Mesenchymal stem cell (in vitro differentiated cells and primary cell): ENCODE data around the gene MPC2.

ENCODE experiments used
- DNase-seq: peaks from one replicate; pipeline ENCODE4 v3.0.0-alpha.2; 2013
- H2AFZ ChIP-seq: one replicate; pipeline ENCODE4 v1.6.1; 2013; ENCODE audit warnings: low read depth, mild to moderate bottlenecking, control low read depth, inconsistent platforms, low read length, moderate library complexity
- H2AK5ac ChIP-seq: 2 replicates; pipeline ENCODE4 v1.6.1; 2013; ENCODE audit warnings: low read length, moderate library complexity, mild to moderate bottlenecking, inconsistent platforms; ENCODE audit not compliant: severe bottlenecking
- H2BK120ac ChIP-seq: one replicate; pipeline ENCODE4 v1.6.1; 2013; ENCODE audit warnings: low read depth, mild to moderate bottlenecking, inconsistent platforms, low read length, moderate library complexity
- H2BK12ac ChIP-seq, 2 experiments: one replicate each; pipeline ENCODE4 v1.6.1; 2013; ENCODE audit warnings: inconsistent platforms in 2 of 2, low read length in 2 of 2, mild to moderate bottlenecking in 2 of 2, moderate library complexity in 2 of 2, control low read depth in 1 of 2
- H2BK15ac ChIP-seq: one replicate; pipeline ENCODE4 v1.6.1; 2013; ENCODE audit warnings: mild to moderate bottlenecking, low read depth, inconsistent platforms; ENCODE audit not compliant: poor library complexity, severe bottlenecking
- H2BK5ac ChIP-seq: 2 replicates; pipeline ENCODE4 v1.6.1; 2013; ENCODE audit warnings: low read depth, mild to moderate bottlenecking, low read length, control low read depth, inconsistent platforms; ENCODE audit not compliant: poor library complexity, severe bottlenecking
- H3K14ac ChIP-seq, 2 experiments: one replicate each; pipeline ENCODE4 v1.6.1; 2013; ENCODE audit warnings: inconsistent platforms in 2 of 2, low read length in 2 of 2, control low read depth in 1 of 2, mild to moderate bottlenecking in 1 of 2, moderate library complexity in 1 of 2
- H3K18ac ChIP-seq, 2 experiments: one replicate each; pipeline ENCODE4 v1.6.1; 2013; ENCODE audit warnings: inconsistent platforms in 2 of 2, low read length in 2 of 2, control low read depth in 1 of 2, low read depth in 1 of 2, mild to moderate bottlenecking in 1 of 2
- H3K23ac ChIP-seq, 2 experiments: one replicate each; pipeline ENCODE4 v1.6.1; 2013; ENCODE audit warnings: inconsistent platforms in 2 of 2, low read length in 2 of 2, mild to moderate bottlenecking in 2 of 2, moderate library complexity in 2 of 2, control low read depth in 1 of 2
- H3K27ac ChIP-seq: 2 replicates; pipeline ENCODE4 v1.5.1; 2013; ENCODE audit warnings: mild to moderate bottlenecking, moderate library complexity, low read length, control low read depth, inconsistent platforms; ENCODE audit not compliant: poor library complexity, severe bottlenecking
- H3K27me3 ChIP-seq, 2 experiments: 2 replicates each; pipeline versions ENCODE4 v1.6.1 to v1.7.0; 2013; ENCODE audit warnings: low read length in 2 of 2, mild to moderate bottlenecking in 2 of 2, moderate library complexity in 2 of 2, control low read depth in 1 of 2, inconsistent platforms in 1 of 2; ENCODE audit not compliant: control insufficient read depth in 1 of 2, insufficient read depth in 1 of 2
- H3K36me3 ChIP-seq, 2 experiments: 2 replicates each; pipeline versions ENCODE4 v1.6.1 to v1.7.0; 2013; ENCODE audit warnings: low read length in 2 of 2, control low read depth in 1 of 2, inconsistent platforms in 1 of 2, low read depth in 1 of 2, mild to moderate bottlenecking in 1 of 2; ENCODE audit not compliant: insufficient read depth in 2 of 2, control insufficient read depth in 1 of 2
- H3K4ac ChIP-seq, 2 experiments: one replicate each; pipeline ENCODE4 v1.6.1; 2013; ENCODE audit warnings: inconsistent platforms in 2 of 2, low read length in 2 of 2, mild to moderate bottlenecking in 2 of 2, moderate library complexity in 2 of 2, control low read depth in 1 of 2, low read depth in 1 of 2
- H3K4me1 ChIP-seq: 2 replicates; pipeline ENCODE4 v1.6.1; 2013; ENCODE audit warnings: low read depth, low read length, control low read depth; ENCODE audit not compliant: control insufficient read depth, insufficient read depth
- H3K4me2 ChIP-seq: 2 replicates; pipeline ENCODE4 v1.6.1; 2013; ENCODE audit warnings: low read length, mild to moderate bottlenecking, inconsistent platforms; ENCODE audit not compliant: poor library complexity, severe bottlenecking
- H3K4me3 ChIP-seq, 2 experiments: 2 replicates each; pipeline versions ENCODE4 v1.5.1 to v1.7.0; 2013; ENCODE audit warnings: low read length in 2 of 2, mild to moderate bottlenecking in 2 of 2, control low read depth in 1 of 2, low read depth in 1 of 2; ENCODE audit not compliant: insufficient read depth in 1 of 2
- H3K79me1 ChIP-seq: replicated peaks from 2 replicates; pipeline ENCODE4 v1.6.1; 2013; ENCODE audit warnings: mild to moderate bottlenecking, control low read depth, low read length, inconsistent platforms; ENCODE audit not compliant: poor library complexity, severe bottlenecking
- H3K9ac ChIP-seq: 2 replicates; pipeline ENCODE4 v1.7.0; 2013; ENCODE audit warnings: mild to moderate bottlenecking, low read length, moderate library complexity
- H3K9me3 ChIP-seq: 2 replicates; pipeline ENCODE4 v1.7.0; 2013; ENCODE audit warnings: mild to moderate bottlenecking, low read length; ENCODE audit not compliant: control insufficient read depth
- H4K8ac ChIP-seq: one replicate; pipeline ENCODE4 v1.6.1; 2013; ENCODE audit warnings: inconsistent platforms, mild to moderate bottlenecking, low read length, moderate library complexity
- H4K91ac ChIP-seq: one replicate; pipeline ENCODE4 v1.6.1; 2013; ENCODE audit warnings: mild to moderate bottlenecking, low read length, inconsistent platforms
- WGBS: methylation state at CpG from one replicate; pipeline ENCODE4 v1.1.7; 2013; ENCODE audit warnings: mixed read lengths; 5-methylcytosine and 5-hydroxymethylcytosine counted together

MPC2 gene

DNA sequence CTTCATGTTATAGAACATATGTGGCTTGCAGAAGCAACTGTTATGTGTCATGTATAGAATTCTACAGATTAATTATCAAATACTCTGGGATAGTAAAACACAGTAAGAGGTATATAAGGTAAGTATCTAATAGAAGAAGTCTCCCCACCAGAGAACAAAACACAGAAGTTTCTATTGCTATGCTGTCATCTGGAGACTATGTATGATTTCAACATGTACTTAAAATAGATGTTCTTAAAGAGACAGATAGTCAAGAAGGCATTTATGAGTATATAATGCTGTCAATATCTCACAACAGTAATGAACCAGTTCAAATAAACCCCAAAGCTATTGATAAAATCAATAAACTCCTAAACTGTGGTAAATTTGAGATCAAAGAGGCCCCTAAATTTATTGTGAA is 14.8 kb downstream of the MPC2 start:
- H2BK120ac ChIP-seq: no peak overlapping the region
- peak overlapping the region in 1 of 2 experiments; percentile 18 for H3K4me3 ChIP-seq
- H3K9me3 ChIP-seq: no peaks in the 10 kb centered on the region
- H2BK15ac ChIP-seq: no peak overlapping the region
- no peak overlapping the region for H4K8ac ChIP-seq
- H3K79me1 ChIP-seq: peaks cover 8% of the 10 kb centered on the region
- peaks cover 0 to 36% of the 10 kb centered on the region in 2 experiments for H3K36me3 ChIP-seq
- no peak overlapping the region for H3K23ac ChIP-seq
- H3K4me2 ChIP-seq: no peak overlapping the region
- no peak overlapping the region for H3K27ac ChIP-seq
- no peak overlapping the region for H2AFZ ChIP-seq
- no peak overlapping the region for H3K4ac ChIP-seq
- H2BK5ac ChIP-seq: no peak overlapping the region
- DNase-seq: peak; percentile 59
- no peak overlapping the region for H2BK12ac ChIP-seq
- no peak overlapping the region for H3K18ac ChIP-seq
- H3K27me3 ChIP-seq: no peaks in the 10 kb centered on the region
- peak overlapping the region; percentile 78 for H3K9ac ChIP-seq
- no peak overlapping the region for H2AK5ac ChIP-seq
- no peak overlapping the region for H4K91ac ChIP-seq
- no peak overlapping the region for H3K14ac ChIP-seq
- H3K4me1 ChIP-seq: peaks cover 4% of the 10 kb centered on the region

DNA sequence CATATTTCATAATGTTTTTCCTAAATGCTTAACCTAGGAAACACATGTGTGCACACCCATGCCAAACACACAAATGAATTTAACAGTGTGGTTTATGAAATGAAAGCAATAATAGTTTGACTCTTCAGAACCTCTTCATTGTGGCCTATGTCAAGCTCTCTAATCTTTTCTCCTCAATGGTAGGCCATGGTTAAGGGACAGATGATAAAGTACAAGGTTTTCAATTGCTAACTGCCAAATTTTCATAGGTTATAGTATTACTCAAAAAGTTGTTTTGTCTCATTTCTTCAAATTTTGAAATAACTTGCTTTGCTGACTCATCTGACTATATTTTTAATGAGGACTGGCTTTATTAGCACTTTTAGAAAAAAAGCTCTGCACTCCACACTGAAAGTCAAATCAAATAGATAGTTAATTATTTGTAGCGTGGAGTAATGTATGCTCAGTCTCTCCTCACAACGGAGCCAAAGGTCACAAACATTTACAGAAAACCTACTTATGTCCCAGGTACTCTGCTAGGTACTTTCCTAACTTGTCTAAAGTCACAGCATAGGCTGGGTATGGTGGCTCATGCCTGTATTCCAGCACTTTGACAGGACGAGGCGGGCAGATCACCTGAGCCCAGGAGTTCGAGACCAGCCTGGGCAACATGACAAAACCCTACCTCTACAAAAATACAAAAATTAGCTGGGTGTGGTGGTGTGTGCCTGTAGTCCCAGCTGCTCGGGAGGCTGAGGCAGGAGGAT is 19.9 kb downstream of the MPC2 start:
- no peak overlapping the region for H3K4me3 ChIP-seq
- 100% methylated on average over 2 of the region's 6 CpGs for WGBS
- no peak overlapping the region for H2BK120ac ChIP-seq
- H3K9ac ChIP-seq: no peak overlapping the region
- H2AFZ ChIP-seq: no peak overlapping the region
- H3K27me3 ChIP-seq: no peaks in the 10 kb centered on the region
- no peak for DNase-seq
- no peak overlapping the region for H3K18ac ChIP-seq
- H2BK12ac ChIP-seq: no peak overlapping the region
- H3K36me3 ChIP-seq: peaks cover 14 to 52% of the 10 kb centered on the region in 2 experiments
- no peak overlapping the region for H3K4me2 ChIP-seq
- H3K79me1 ChIP-seq: peaks cover 9% of the 10 kb centered on the region
- no peak overlapping the region for H3K14ac ChIP-seq
- no peak overlapping the region for H3K27ac ChIP-seq
- H2AK5ac ChIP-seq: no peak overlapping the region
- no peaks in the 10 kb centered on the region for H3K9me3 ChIP-seq
- H4K91ac ChIP-seq: no peak overlapping the region
- H3K4me1 ChIP-seq: peaks cover 2% of the 10 kb centered on the region
- H3K23ac ChIP-seq: no peak overlapping the region
- no peak overlapping the region for H4K8ac ChIP-seq
- H2BK15ac ChIP-seq: no peak overlapping the region
- no peak overlapping the region for H2BK5ac ChIP-seq
- no peak overlapping the region for H3K4ac ChIP-seq

DNA sequence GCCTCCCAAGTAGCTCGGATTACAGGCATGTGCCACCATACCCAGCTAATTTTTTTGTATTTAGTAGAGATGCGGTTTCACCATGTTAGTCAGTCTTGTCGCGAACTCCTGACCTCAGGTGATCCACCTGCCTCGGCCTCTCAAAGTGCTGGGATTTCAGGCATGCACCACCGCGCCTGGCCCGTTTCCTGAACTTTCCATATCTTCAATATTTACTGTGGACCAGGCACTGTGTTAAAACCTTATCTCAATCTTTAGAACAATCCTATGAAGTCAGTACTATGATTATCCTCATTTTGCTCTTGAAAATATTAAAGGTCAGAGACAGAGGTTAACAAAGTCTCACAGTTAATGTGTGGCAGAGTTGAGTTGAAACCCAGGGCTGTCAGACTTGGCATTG is 21.3 kb downstream of the MPC2 start:
- Histone ChIP-seq H3K27ac (no peak overlapping the region), H3K9ac (no peak overlapping the region), H4K91ac (no peak overlapping the region), H3K4ac (no peak overlapping the region), H2BK12ac (no peak overlapping the region), H2BK120ac (no peak overlapping the region), H3K36me3 (peaks cover 14 to 52% of the 10 kb centered on the region in 2 experiments), H3K23ac (no peak overlapping the region), H3K4me3 (no peak overlapping the region), H3K27me3 (no peaks in the 10 kb centered on the region), H3K14ac (no peak overlapping the region), H3K18ac (no peak overlapping the region), H3K79me1 (peaks cover 6% of the 10 kb centered on the region), H3K4me2 (no peak overlapping the region), H2AK5ac (no peak overlapping the region), H3K4me1 (peaks cover 2% of the 10 kb centered on the region), H2BK5ac (no peak overlapping the region), H3K9me3 (no peaks in the 10 kb centered on the region), H2AFZ (no peak overlapping the region), H4K8ac (no peak overlapping the region), H2BK15ac (no peak overlapping the region)
- 97% methylated on average over 7 of the region's 8 CpGs for WGBS
- DNase-seq: no peak

GRCh38 chr1:167913895-167914496 is 22.9 kb downstream of the MPC2 start, which contains the start of gene ADCY10:
ADCY10 (minus strand) TSS chr1:167914134; CDS start chr1:167905140, 8,994 bp downstream.
- H4K8ac ChIP-seq: no peak within 1 kb of the TSS
- H3K4me3 ChIP-seq: no peak within 1 kb of the TSS
- peaks cover 3% of the 10 kb centered on the region for H3K79me1 ChIP-seq
- H3K23ac ChIP-seq: no peak within 1 kb of the TSS
- no peak within 1 kb of the TSS for H3K18ac ChIP-seq
- peaks cover 14 to 44% of the 10 kb centered on the region in 2 experiments for H3K36me3 ChIP-seq
- H2AK5ac ChIP-seq: no peak within 1 kb of the TSS
- H4K91ac ChIP-seq: no peak within 1 kb of the TSS
- H2BK5ac ChIP-seq: no peak within 1 kb of the TSS
- H3K27ac ChIP-seq: no peak within 1 kb of the TSS
- no peak within 1 kb of the TSS for H2BK120ac ChIP-seq
- no peak within 1 kb of the TSS for H2AFZ ChIP-seq
- H2BK12ac ChIP-seq: no peak within 1 kb of the TSS
- no peak within 1 kb of the TSS for H2BK15ac ChIP-seq
- no peak within 1 kb of the TSS for H3K4ac ChIP-seq
- no peak within 1 kb of the TSS for H3K4me2 ChIP-seq
- 86% methylated on average over 9 of the region's 9 CpGs for WGBS
- no peaks in the 10 kb centered on the region for H3K27me3 ChIP-seq
- no peak within 1 kb of the TSS for H3K9ac ChIP-seq
- H3K4me1 ChIP-seq: peaks cover 2% of the 10 kb centered on the region
- DNase-seq: no peak
- no peak within 1 kb of the TSS for H3K14ac ChIP-seq
- H3K9me3 ChIP-seq: peaks cover 6% of the 10 kb centered on the region
